HTR-8/SVneo (cell line): ENCODE data around the gene HMGA1.
"Not testable (repeated sequence)": the region's sequence is repeated elsewhere in the genome, so short reads cannot be mapped to it uniquely, and the experiment has no call there.

ENCODE experiments used
- DNase-seq: peaks from one replicate; pipeline ENCODE4 v3.0.0; 2011; ENCODE audit warnings: low spot score, mixed read lengths; ENCODE audit not compliant: insufficient read length
- FAIRE-seq: peaks from 2 replicates; lab custom pipeline; 2011; peaks lifted over from hg19 to GRCh38; lab: Jason Lieb, UNC

The HMGA1 gene

DNA sequence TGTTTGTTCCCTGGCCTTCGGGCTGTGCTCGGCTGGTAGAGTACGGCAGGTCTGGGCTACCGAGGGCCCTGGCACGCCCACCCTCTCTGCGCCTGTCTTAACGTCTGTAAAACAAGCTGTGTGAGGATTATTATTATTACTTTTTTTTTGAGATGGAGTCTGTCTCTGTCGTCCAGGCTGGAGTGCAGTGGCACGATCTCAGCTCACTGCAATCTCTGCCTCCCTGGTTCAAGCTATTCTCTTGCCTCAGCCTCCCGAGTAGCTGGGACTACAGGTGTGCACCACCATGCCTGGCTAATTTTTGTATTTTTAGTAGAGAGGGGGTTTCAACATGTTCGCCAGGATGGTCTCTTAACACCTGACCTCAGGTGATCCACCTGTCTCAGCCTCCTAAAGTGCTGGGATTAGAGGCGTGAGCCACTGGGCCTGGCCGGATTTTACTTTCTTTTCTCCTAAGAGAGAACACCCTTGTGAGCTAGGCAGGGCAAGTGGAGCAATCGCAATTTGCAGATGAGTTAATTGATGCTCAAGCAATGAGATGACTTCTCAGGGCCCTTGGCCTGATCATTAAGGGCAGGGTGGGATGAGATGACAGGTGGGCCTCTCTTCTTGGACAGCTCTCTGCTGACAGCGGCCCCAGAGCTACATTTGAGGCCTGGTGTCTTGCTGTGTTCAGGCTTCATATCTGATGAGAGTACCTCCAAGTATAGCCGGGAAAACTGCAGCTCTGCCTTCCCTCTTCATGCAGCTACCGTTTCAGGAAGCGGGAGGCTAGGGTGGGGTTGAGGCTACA lies 13.0 kb downstream of the HMGA1 start:
- no peak for FAIRE-seq

DNA sequence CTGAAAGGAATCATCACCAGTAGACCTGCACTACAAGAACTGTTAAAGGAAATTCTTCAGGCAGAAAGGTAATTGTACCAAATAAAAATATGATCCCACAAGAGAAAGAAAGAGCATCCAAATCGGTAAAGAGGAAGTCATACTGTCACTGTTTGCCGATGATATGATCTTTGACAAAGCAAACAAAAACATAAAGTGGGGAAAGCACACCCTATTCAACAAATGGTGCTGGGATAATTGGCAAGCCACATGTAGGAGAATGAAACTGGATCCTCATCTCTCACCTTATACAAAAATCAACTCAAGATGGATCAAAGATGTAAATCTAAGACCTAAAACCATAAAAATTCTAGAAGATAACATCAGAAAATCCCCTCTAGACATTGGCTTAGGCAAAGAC lies 15.7 kb downstream of the HMGA1 start:
- FAIRE-seq, DNase-seq: not testable (repeated sequence)

More for the DNA sequence above, 13.0 kb downstream of the HMGA1 start:
- DNase-seq = no peak

DNA sequence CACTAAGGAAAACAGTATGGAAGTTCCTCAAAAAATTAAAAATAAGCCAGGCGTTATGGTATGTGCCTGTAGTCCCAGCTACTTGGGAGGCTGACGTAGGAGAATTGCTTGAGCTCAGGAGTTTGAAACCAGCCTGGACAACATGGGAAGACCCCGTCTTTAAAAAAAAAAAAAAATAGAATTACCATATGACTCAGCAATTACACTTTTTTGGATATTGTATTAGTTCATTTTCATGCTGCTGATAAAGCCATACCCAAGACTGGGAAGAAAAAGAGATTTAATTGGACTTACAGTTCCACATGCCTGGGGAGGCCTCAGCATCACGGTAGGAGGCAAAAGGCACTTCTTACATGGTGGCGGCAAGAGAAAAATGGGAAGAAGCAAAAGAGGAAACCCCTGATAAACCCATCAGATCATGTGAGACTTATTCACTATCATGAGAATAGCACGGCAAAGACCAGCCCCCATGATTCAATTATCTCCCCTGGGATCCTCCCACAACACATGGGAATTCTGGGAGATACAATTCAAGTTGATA lies 22.9 kb downstream of the HMGA1 start:
- FAIRE-seq (no peak), DNase-seq (no peak)

DNA sequence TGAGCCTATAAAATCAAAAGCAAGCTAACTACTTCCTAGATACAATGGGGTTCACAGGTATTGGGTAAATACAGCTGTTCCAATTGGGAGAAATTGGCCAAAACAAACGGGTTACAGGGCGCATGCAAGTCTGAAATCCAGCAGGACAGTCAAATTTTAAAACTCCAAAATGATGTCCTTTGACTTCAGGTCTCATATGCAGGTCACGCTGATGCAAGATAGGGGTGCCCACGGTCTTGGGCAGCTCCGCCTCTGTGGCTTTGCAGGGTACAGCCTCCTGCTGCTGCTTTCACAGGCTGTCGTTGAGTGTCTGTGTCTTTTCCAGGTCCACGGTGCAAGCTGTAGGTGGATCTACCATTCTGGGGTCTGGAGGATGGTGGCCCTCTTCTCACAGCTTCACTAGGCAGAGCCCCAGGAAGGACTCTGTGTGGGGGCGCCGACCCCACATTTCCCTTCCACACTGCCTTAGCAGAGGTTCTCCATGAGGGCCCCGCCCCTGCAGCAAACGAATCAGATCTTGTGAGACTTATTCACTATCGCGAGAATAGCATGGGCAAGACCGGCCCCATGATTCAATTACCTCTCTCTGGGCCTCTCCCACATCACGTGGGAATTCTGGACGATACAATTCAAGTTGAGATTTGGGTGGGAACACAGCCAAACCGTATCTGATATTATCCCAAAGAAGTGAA lies 24.0 kb downstream of the HMGA1 start:
- FAIRE-seq (no peak), DNase-seq (no peak)

DNA sequence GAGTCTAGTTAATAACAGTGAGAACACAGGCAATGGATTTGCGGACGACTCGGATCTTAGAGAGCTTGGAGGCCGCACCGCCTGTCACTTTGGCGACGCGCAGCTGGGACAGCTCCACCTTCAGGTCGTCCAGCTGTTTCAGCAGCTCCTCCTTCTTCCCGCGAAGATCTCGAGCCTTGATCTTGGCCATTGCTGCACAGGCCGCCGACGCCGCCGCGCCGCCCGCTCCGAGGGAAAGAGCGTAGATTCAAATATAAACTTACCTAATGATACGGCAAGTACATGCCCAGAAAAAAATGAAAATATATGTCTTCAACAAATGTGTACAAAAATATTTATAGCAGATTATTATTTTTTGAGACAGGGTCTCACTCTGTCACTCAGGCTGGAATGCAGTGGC lies 26.8 kb downstream of the HMGA1 start:
- not testable (repeated sequence) for FAIRE-seq, DNase-seq

DNA sequence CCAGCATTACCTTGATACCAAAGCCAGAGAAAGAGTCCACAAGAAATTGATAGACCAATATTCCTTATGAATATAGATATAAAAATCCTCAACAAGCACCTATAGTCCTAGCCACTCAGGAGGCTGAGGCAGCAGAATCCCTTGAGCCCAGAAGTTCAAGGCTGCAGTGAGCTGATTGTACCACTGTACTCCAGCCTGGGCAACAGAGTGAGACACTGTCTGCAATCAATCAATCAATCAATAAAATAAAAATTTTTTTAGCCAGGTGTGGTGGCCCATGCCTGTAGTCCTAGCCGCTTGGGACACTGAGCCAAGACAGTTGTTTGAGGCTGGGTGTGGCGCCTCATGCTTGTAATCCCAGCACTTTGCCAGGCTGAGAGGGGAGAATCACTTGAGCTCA lies 31.1 kb downstream of the HMGA1 start:
- FAIRE-seq = no peak

DNA sequence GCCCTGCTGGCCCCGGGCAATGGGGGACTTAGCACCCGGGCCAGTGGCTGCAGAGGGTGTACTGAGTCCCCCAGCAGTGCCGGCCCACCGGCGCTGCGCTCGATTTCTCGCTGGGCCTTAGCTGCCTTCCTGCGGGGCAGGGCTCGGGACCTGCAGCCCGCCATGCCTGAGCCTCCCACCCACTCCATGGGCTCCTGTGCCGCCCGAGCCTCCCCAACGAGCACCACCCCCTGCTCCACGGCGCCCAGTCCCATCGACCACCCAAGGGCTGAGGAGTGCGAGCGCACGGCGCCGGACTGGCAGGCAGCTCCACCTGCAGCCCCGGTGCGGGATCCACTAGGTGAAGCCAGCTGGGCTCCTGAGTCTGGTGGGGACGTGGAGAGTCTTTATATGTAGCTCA lies 32.5 kb downstream of the HMGA1 start:
- FAIRE-seq = not testable (repeated sequence)

More for the DNA sequence above, 31.1 kb downstream of the HMGA1 start:
- no peak for DNase-seq

DNA sequence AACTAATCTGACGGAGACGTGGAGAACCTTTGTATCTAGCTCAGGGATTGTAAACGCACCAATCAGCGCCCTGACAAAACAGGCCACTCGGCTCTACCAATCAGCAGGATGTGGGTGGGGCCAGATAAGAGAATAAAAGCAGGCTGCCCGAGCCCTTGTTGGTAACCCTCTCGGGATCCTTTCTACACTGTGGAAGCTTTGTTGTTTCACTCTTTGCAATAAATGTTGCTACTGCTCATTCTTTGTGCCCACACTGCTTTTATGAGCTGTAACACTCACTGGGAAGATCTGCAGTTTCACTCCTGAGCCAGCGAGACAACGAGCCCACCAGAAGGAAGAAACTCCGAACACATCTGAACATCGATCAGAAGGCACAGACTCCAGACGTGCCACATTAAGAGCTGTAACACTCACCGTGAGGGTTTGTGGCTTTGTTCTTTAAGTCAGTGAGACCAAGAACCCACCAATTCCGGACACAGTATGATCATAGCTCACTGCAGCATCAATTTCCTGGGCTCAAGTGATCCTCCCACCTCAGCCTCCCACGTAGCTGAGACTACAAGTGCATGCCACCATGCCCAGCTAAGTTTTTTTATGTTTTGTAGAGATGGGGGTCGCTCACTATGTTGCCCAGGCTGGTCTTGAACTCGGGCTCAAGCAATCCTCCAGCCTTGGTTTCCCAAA lies 33.1 kb downstream of the HMGA1 start:
- FAIRE-seq, DNase-seq: not testable (repeated sequence)

More for the DNA sequence above, 32.5 kb downstream of the HMGA1 start:
- not testable (repeated sequence) for DNase-seq

DNA sequence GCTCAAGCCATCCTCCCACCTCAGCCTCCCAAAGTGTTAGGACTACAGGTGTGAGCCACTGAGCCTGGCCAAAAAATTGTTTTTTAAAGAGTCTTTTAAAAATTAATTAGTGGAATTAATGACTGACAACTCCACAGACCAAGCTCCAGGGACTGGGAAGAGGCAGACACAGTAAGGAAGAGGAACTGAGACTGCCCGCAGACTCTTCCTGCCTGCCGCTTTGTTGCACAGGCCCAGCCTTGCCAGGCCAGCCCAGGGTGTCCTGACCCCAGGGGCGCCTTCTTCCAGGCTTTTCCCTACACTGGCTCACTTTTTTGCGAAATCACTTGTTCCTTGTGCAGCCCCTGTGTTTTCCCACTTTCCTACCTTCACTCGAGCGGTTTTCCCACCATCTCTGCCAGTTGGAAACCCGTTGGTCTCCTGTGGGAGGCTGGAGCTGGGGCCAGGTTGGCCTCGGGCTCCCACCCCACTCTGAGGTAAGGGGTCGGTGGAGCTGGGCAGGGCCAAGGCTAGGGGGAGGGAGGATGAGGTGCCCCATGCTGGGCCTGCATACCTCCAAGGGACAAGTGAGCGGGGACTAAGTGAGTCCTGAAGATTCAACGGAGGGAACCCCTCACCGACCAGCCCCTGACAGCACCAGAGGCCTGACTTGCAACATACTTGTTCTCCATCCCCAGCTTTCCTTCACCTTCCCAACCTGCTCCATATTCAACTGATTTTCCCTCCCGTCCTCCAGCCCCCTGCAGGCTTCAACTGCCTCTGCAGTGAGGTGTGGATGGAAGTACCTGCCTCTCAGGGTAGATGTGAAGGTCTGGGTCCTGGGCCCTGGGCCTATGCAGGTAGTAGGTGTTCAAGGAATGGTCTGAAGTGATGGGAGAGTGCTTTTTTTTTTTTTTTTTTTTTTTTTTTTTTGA lies 35.6 kb downstream of the HMGA1 start:
- DNase-seq (no peak), FAIRE-seq (no peak)

DNA sequence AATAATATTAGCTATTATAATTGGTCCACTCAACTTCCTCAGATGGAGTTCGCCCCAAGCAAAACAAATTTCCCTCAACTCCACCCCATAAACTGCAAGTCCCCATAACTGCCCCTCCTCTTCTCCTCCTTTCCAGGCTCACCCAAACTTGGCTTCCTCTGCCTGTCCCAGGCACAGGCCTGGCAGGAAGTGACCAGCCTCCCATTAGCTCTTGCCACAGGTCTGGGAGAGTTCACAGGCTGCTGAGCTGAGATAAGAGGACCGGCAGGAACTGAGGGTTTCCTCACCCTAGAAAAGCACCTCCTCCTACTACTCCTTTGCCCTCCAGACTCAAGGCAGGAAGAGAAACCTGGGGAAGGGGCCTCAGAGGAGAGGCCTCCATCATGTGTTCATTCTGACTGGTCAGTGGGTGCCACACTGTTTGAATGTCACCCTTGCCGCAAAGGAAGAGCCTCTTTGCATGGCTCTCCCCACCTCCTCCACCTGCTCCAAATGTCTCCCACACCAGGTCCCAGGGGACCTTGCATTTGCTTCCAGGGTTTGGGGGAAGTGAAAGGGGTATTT lies 36.7 kb downstream of the HMGA1 start:
- DNase-seq = peak; percentile 19
- FAIRE-seq = no peak

DNA sequence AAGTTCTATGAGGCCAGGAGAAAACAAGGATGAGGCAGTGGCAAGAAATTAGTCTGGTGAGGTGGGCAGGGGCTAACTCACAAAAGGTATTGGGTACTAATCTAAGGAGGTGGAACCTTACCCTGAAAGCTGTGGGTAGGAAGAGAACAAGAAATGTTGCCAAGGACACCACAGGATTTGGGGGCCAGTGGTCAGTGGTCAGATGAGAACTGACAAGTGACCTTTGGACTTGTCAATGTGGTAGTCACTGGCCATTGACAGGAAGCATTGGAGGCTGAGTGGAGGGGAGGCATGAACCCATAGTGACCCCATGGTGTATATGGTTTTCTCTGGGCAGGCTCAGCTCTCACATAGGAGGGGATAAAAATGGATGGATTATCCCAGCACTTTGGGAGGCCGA lies 37.5 kb downstream of the HMGA1 start:
- no peak for FAIRE-seq
- DNase-seq = no peak

DNA sequence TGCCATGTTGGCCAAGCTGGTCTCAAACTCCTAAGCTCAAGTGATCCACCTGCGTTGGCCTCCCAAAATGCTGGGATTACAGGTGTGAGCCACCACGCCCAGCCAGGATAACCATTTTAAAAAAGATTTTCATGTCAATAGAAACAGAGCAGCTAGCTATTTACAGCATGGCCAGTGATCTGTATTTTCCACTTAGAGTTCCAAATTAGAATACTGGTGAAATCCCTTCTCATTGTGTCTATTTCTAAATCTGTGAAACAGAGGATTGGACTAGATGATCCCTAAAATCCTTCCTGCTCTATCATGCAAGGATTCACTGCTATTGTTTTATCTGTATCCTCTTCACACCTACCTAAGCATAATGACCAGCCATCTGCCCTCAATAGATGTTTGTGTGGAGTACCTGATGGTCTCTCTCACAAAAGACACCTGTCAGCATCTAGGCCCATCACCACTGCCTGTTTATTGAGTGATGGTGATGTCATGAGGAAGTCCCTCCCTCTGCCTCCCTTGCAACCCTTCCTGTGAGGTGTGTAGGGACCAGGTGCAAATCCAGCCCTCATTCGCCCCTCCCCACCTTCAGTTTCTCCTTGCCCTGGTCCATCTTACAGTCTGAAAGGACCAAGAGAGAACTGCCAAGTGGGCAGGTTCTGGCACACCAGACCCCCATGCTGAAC lies 38.6 kb downstream of the HMGA1 start:
- no peak for FAIRE-seq

DNA sequence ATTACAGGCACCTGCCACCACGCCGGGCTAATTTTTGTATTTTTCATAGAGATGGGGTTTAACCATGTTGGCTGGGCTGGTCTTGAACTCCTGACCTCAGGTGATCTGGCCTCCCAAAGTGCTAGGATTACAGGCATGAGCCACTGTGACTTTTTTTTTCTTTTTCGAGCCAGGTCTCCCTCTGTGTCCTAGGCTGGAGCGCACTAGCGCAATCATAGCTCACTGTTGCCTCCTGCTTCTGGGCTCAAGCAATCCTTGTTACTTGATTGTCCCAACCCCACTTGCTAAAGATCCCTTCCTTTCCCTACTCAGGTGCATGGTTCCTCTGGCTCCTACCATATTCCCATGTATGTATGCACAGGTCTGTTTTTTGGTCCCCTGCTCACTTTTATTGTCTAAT lies 39.5 kb downstream of the HMGA1 start:
- FAIRE-seq (no peak), DNase-seq (no peak)

More for the DNA sequence above, 38.6 kb downstream of the HMGA1 start:
- no peak for DNase-seq

DNA sequence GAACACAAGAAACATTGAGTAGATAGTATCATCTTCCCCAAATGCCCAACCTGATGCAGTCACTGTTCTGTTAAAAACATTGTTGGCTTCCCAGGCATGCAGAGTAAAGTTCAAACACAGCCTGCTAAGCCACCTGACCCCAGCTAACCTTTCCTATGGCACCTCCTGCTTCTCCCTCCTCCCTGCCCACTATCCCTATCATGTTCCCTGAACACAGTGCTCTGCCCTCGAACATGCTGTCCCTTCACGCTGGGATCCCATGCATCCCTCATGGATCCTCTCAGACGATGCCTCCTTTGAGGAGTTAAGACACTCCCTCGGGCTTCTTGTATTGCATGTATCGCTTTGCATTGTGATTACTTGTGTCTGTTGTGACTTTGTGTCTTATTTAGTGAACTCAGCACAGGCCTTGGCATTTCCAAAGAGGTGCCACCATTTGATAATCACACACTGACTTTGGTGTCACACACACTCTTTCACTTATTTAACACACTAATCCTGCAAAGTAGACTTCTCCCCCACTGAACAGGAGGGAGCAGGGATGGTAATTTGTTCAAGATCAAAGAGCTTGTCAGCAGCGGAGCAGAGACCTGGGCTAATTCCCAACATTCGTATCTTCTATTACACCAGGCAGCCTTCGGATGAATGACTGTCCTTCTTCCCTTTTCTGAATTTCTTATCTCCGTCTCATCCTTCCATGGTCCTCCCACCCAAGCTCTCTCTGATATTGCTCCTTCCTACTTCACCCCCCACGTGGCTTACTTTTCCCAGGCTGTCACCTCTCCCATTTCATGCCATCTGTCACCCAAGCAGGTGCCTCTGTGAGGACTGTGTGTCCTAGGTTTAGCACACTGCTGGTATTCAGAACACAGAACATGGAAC lies 40.4 kb downstream of the HMGA1 start:
- FAIRE-seq = no peak
- DNase-seq = no peak

DNA sequence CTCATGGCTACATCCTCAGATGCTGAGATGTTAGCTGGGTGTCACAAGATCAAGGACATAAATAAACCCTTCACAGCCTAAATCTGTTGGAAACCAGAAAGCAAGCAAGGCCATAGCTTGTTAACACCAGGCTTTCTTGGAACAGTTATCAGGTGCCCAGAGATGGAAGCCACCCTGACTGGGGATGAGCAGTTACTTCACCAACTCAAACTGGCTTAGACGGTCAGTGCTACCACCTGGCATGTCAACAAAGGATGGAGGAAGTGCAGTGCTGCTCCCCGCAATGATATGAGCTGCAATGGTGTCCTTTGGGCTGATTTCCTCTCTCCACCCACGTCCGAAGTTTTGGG lies 41.1 kb downstream of the HMGA1 start:
- DNase-seq = no peak
- FAIRE-seq = no peak

DNA sequence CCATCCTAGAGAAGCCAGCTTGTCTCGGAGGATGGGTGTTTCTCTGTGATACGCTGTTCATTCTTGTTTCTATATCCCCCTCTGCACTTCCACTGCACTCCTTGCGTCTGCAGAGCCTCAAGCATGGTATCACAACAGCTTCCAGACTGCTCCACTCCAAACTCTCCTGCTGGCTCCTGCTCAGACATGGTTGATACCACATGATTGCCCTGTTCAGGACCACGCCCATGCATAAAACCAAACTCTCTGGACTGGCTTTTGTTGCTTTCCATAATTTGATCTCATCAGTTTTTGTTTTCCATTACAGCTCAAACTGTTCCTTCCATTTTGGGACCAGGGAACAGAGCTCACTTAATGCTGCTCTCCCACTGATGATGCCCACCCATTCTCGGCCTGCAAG lies 42.2 kb downstream of the HMGA1 start:
- FAIRE-seq (no peak), DNase-seq (no peak)

DNA sequence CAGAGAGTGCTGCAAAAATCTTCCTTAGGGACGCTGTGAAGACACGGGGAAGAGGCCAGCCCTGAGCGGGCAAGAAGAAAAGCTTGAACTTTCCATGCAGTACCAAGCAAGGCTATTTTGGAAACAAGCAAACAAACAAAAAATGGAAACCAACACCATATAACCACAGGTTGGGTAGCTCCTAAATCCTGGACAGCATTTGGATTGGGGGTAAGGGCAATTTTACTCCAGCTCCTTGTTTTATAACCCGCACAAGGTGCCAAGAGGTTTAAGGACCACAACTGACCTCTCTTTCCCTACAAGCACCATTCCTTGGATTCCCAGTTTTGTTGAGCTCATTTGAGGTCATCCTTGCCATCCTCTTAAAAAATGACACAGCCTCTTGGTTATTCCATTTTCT lies 43.5 kb downstream of the HMGA1 start:
- DNase-seq (no peak), FAIRE-seq (no peak)
